ENCODE results near the gene SUSD6.

SUSD6 gene

DNA sequence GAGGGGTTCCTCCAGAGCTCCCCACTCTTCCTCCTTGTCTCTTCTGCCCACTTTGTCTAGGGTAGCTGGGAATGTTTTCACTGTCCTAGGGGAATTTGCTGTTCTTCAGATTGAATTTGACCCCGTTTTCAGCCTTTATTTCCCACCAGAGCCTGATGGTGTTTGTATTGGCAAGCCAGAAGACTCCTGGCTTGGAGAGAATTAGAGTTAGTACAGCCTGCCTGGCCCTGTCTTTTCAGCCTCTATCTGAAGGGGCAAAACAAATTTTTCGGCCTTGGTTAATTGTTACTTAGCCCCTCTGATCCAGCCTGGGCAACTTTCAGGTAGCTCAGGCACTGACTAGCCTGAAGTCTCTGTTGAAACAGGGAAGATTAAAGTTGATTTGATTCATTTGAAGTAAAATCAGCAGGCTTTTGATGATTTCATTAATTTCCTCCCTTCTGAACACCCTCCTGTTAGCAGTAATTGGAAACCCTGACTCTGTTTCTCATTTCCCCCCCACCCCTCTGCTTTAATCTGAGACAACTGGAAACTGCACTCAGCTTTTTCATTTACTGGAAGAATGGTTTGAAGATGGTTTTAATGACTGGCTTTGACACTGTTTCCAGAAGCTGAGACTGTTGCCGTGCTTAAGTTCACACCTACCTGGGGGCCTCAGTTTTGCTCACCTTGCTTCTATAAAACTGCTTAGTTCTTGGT lies 63.3 kb downstream of the SUSD6 start:
- no peak for DNase-seq

GRCh38 chr14:69675245-69675583 lies 63.8 kb downstream of the SUSD6 start:
- no peak for DNase-seq

DNA sequence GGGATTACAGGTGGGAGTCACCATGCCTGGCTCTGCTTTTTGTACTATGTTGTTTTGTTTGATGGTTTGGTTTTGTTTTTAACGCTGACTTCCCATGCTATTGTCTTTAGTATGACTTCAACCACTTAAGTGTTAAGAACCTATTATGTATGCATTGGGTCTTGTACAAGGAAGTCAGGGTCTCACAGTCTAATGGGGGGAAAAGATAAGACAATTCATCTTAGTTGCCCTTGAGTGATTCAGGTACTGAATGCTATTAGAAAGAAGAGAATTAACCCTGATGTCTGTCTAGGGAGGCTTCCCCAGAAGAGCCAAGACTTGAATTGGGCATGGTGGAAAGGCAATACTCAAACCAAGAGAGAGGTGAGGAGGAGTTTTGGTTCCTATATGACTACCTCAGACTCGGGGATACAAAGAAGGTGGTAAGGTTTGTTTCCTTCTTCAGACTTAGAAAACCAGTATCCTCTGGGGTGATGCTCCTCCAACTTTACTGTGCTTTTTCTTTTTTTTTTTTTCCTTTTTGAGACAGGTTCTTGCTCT lies 64.6 kb downstream of the SUSD6 start:
- DNase-seq: no peak

GRCh38 chr14:69676723-69677122 lies 65.3 kb downstream of the SUSD6 start:
- DNase-seq: no peak

GRCh38 chr14:69680297-69680696 lies 68.9 kb downstream of the SUSD6 start:
- DNase-seq: no peak

DNA sequence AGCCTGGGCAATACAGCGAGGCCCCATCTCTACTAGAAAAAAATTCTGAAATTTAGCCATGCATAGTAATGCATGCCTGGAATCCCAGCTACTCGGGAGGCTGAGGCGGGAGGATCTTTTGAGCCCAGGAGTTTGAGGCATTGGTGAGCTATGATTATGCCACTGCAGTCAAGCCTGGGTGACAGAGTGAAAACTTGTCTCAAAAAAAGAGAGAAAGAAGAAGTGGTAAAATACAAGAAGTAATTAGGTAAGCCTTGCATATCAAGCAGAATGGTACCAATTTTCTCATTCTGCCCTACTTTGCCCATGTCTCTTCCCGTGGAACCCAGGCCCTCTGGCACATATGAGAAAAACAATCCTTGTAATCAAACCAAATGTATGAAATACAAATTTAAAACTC lies 70.7 kb downstream of the SUSD6 start:
- no peak for DNase-seq

- no peak for DNase-seq
Measured at GRCh38 chr14:69682621-69683263, 71.3 kb downstream of the SUSD6 start.

DNA sequence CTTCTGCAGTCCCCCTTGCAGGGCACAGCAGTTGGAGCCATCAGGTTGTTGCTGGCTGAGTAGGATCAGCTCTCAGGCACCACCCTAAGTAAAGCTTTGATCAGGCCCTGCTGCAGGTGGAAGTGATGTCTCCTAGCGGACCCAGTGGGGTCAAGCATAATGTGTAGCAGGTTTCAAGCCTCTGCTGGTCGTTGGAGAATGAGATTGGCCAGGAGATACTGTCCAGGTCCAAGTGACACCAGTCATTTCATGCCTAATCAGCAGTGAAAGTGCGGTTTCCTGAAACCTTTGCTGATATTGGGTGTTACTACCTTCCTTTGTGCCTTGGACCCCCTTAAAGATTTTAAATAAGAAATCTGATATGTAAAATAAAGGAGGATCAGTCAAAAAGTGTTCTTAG lies 72.6 kb downstream of the SUSD6 start:
- no peak for DNase-seq

DNA sequence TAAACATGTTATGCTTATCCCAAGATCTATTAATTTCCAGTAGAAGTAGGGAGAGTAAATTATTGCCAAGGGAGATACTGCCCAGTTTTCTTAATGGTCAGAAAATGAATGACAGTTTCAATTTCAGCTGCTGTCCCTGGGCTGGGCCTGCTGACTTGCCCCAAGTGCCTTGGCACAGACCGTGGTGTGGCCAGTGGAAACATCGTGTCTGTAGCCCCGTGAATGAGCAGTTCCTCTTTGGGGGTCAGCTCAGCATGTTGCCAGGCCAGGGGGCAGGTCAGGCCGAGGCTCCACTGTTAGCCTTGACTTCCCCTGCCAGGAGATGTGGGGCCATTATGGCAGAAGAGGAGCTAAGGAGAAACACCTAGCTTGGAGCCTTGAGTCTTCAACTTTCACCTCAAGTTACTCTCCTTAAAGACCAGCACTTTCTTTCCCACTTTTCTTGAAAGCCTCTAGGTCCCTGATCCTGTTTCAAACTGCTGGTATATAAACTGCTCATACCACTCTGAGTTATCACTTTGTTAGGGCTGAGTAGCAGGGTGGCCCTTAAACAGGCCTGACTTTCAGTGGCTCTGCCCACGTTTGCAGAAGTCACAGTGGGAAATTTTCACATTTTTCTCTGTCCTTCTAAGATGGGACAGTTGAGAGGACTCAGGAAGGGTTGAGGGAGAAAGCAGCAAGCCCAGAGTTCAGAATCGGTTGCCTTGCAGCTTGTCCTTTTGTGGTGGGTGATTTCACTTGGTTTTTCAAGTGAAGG lies 73.2 kb downstream of the SUSD6 start:
- no peak for DNase-seq

GRCh38 chr14:69685218-69685616 lies 73.8 kb downstream of the SUSD6 start:
- DNase-seq: peak; percentile 18

DNA sequence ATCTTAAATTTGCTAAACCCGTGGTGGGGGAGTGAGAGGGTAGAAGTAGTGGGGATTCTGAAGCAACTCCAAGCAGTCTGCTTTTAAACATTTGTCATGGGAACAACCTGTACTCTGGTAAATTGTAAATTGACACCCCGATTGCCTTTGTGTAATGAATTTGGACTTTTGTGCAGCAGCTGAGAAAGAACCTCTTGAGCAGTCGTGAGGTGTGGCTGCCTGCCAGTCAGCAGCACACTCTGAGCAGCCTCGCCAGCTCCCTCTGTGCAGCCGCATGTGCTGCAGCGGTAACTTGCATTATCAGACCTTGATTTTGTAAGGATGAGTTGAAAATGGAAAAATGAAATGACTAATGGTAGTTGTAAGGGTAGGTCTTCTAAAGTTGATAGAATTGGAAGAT lies 74.3 kb downstream of the SUSD6 start:
- DNase-seq: no peak

DNA sequence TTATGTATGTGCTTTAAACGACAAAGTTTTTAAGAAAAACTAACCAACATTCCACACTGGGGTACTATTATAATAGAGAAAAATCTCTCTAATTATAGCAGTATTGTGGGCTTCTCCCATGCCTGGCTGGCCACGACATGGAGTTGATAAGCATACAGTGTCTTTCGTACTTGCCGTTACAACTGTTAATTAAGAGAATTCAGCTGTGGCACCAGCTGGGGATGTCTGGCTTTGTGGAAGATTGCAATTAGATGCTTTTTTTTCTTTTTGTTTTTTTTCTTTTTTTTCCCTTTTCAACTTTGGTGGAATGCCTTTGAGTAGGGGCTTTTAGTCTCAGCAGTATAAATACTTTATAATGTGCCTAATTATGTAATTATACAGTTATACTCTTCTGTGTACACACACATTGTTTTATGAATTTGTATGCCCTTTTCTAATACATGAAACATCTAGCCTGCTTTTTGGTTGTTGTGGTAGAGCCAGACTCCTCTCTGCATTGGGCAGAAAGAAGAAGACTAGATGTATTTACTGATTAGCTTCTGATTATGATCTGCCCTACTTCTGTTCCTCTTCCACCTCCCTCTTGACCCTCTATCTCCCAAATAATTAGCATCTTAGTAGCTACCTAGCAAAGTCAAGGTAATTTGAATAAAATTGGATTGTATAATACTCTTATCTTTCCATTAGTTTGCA lies 76.4 kb downstream of the SUSD6 start:
- DNase-seq: no peak

GRCh38 chr14:69688299-69688649 lies 76.9 kb downstream of the SUSD6 start:
- DNase-seq: no peak

DNA sequence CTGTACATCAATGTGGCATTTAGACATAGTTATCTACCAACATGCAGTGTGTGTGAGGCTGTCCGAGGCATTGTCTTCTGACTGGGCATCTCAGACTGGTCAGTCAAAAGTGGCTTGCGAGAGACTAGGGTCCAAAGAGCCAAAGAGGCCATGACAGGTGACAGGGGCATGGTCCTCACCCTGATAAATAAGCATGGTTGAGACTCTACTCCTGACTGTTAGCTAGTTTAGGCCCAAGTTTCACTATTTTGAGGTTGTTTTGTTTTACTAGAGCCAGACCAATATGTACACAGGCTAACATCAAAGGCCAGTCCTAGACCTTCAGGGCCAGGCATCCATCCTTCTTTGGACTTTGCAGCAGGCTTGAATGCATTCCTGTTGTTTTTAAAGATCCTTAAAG lies 78.6 kb downstream of the SUSD6 start:
- DNase-seq: no peak

- no peak for DNase-seq
Measured at GRCh38 chr14:69692594-69692993, 81.2 kb downstream of the SUSD6 start.

DNA sequence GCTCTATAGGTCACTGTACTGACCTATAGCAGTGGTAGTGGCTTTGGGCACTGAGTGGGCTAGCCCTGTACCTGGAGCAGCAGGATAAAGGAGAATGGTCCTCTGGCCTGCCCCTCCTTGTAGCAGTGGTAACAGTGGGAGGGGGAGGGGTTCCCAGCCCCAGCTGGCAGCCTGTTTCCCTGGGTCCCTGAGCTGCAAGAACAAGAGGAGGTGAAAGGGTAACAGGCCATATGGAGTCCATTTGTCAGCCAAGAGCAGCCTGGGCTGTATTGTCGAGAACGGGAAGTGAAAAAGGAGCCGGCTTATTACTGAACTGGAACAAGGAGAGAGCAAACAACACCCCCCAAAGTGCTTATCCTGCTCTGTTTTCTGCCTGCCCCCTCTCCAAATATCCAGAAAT lies 81.7 kb downstream of the SUSD6 start:
- no peak for DNase-seq

DNA sequence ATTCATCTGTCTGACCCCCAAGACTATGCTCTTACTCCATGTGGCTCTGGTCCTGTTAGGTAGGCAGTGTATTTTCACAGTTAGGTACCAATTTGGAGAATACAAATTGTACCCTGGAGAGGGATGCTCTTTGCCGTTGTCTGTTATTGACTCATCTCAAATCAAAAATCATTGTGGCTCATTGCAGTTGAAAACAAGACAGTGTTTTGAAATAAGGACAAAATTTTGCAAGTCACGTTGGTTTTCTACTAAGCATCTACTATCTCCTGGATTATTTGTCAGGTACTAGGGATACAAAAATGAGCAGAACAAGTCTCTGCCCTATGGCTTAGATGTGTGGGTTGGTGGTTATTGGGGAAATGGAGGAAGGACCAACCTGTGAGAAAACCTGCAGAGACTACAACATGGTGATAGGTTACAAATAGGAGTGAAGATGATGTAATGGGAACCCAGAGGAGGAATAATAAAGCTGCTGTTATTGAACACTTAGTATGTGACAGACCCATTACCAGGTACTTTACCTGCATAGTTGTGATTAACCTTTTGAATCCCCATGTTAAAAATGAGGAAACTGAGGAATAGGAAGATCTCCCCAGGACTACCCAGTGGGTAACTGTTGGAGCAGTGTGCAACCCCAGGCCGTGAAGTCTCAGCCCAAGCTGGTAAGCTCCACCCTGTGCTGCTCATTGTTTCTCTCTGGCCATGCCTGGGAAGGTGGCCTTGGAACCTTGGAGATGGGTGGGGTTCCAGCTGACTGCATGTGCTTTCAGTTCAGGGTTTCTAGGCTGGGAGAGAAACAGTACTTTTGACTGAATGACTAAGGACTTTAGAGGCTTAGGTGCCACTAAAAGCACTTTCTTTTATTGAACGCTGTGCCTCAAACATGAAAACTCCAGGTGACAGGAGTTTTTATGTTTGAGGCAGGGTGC lies 82.7 kb downstream of the SUSD6 start:
- no peak for DNase-seq

GRCh38 chr14:69694730-69695281 lies 83.4 kb downstream of the SUSD6 start:
- no peak for DNase-seq

GRCh38 chr14:69695322-69696203 lies 84.2 kb downstream of the SUSD6 start:
- no peak for DNase-seq

- no peak for DNase-seq
Measured at GRCh38 chr14:69696204-69696527, 84.8 kb downstream of the SUSD6 start.
